K562 (cell line): Measurements from ENCODE around the gene KRTAP1-3. TPM values are rescaled to one million over a fixed set of nuclear protein-coding genes. Genes with fewer than 3 reads are reported as not detected.

Source experiments
- ATAC-seq: fragments of 200-7000 bp; cut with Tn5 transposase; 3 replicates; pipeline ENCODE4 v1.9.1; 2020; ENCODE audit warnings: moderate library complexity
- BruUV-seq: library from RNA; stranded (reverse); fragments of 400-500 nt; replicated peaks from 2 replicates; lab custom pipeline; 2021; lab: Mats Ljungman, UMichigan
- CTCF ChIA-PET: fragments of 300-600 bp; formaldehyde crosslinking; extraction: SDS; loops from one replicate; lab custom pipeline; 2021; ENCODE audit warnings: low intra/inter-chr PET ratio; lab: Yijun Ruan, JAX
- POLR2A ChIA-PET: fragments of 300-600, 350-650 bp; sonication (Branson Sonifier 250); formaldehyde crosslinking; extraction: SDS; loops from one replicate; lab custom pipeline; 2021; ENCODE audit warnings: antibody characterized with exemption, inconsistent platforms; lab: Yijun Ruan, JAX
- DNase-seq, 4 experiments: peaks; one replicate each; pipeline versions ENCODE4 v3.0.0 to v3.0.0-alpha.2; 2011 to 2018; ENCODE audit warnings: low spot score in 3 of 4, mixed read lengths in 3 of 4; ENCODE audit errors: extremely low read depth in 1 of 4
- FAIRE-seq: peaks from 2 replicates; lab custom pipeline; 2011; peaks lifted over from hg19 to GRCh38; lab: Jason Lieb, UNC
- H2AFZ ChIP-seq: 2 replicates; pipeline ENCODE4 v1.6.0; 2011; ENCODE audit warnings: low read depth, low read length, control low read depth, inconsistent platforms
- H3K27ac ChIP-seq: fragments of 200-600 bp; 3 replicates; pipeline ENCODE4 v1.8.0; 2011; ENCODE audit warnings: low read depth, mild to moderate bottlenecking, control low read depth, inconsistent platforms, low read length, moderate library complexity, mixed read lengths; ENCODE audit errors: extremely low read depth
- H3K27me3 ChIP-seq, 2 experiments: fragments of 300-600 bp in 1 of 2; 2 replicates in 1 of 2; 3 replicates in 1 of 2; pipeline versions ENCODE4 v1.6.0 to v1.8.0; 2011; ENCODE audit warnings: inconsistent platforms in 2 of 2, low read length in 2 of 2, mild to moderate bottlenecking in 1 of 2, mixed read lengths in 1 of 2, moderate library complexity in 1 of 2; ENCODE audit not compliant: control insufficient read depth in 2 of 2, insufficient read depth in 2 of 2
- H3K36me3 ChIP-seq: fragments of 300-600 bp; 3 replicates; pipeline ENCODE4 v1.8.0; 2011; ENCODE audit warnings: mild to moderate bottlenecking, low read length, inconsistent platforms; ENCODE audit not compliant: control insufficient read depth, insufficient read depth
- H3K4me1 ChIP-seq, 2 experiments: fragments of 200-600 bp in 1 of 2; replicated peaks in 1 of 2; 2 replicates in 1 of 2; 3 replicates in 1 of 2; pipeline versions ENCODE4 v1.5.1 to v1.8.0; 2011; ENCODE audit warnings: inconsistent platforms in 2 of 2, low read length in 2 of 2, mild to moderate bottlenecking in 1 of 2, mixed read lengths in 1 of 2, moderate library complexity in 1 of 2; ENCODE audit not compliant: control insufficient read depth in 2 of 2, insufficient read depth in 2 of 2
- H3K4me2 ChIP-seq: 2 replicates; pipeline ENCODE4 v1.6.1; 2011; ENCODE audit warnings: low read length, control low read depth, inconsistent platforms, mixed read lengths; ENCODE audit not compliant: insufficient read depth
- H3K4me3 ChIP-seq: fragments of 200-600 bp; sonication (generic), shearing (Covaris generic); 2 replicates; pipeline ENCODE4 v1.5.1; 2016; ENCODE audit warnings: control low read depth, inconsistent platforms
- H3K79me2 ChIP-seq: fragments of 200-600 bp; 3 replicates; pipeline ENCODE4 v1.8.0; 2011; ENCODE audit warnings: low read length, inconsistent platforms; ENCODE audit not compliant: control insufficient read depth, insufficient read depth
- H3K9ac ChIP-seq, 2 experiments: 2 replicates each; pipeline versions ENCODE4 v1.6.0 to v1.6.1; 2011; ENCODE audit warnings: low read depth in 2 of 2, low read length in 2 of 2, control low read depth in 1 of 2, inconsistent platforms in 1 of 2, mild to moderate bottlenecking in 1 of 2, mixed read lengths in 1 of 2; ENCODE audit not compliant: insufficient read depth in 1 of 2
- H3K9me1 ChIP-seq: one replicate; pipeline ENCODE4 v1.6.0; 2011; ENCODE audit warnings: inconsistent platforms, mild to moderate bottlenecking, low read length, moderate library complexity; ENCODE audit not compliant: control insufficient read depth, insufficient read depth
- H3K9me3 ChIP-seq: replicated peaks from 2 replicates; pipeline ENCODE4 v1.5.1; 2011; ENCODE audit warnings: low read depth, low read length, inconsistent platforms; ENCODE audit not compliant: control insufficient read depth, insufficient read depth
- H4K20me1 ChIP-seq: replicated peaks from 2 replicates; pipeline ENCODE4 v1.6.1; 2011; ENCODE audit warnings: low read length, inconsistent platforms, mixed read lengths; ENCODE audit not compliant: control insufficient read depth, insufficient read depth
- C11orf30 ChIP-seq: fragments of 450-650 bp; IDR thresholded peaks from 2 replicates; pipeline ENCODE4 v1.6.1; 2016; ENCODE audit warnings: low read depth, mild to moderate bottlenecking
- PBX2 ChIP-seq, 2 experiments: IDR thresholded peaks in 1 of 2; conservative IDR thresholded peaks in 1 of 2; 2 replicates each; pipeline ENCODE4 v1.6.1; 2016; ENCODE audit warnings: low read depth in 2 of 2, mild to moderate bottlenecking in 1 of 2, missing compliant biosample characterization in 1 of 2, missing genetic modification characterization in 1 of 2, moderate library complexity in 1 of 2
- WGBS: fragments of 100-300 bp; shearing (Covaris generic); methylation state at CpG from one replicate; pipeline ENCODE4 v1.1.6; 2016; ENCODE audit warnings: low coverage, mixed read lengths; ENCODE audit not compliant: insufficient coverage; ENCODE audit errors: missing lambda C conversion rate; 5-methylcytosine and 5-hydroxymethylcytosine counted together
- in situ Hi-C: fragments of 300-500 bp; cut with MboI; formaldehyde crosslinking; loops from 4 replicates; pipeline ENCODE4 v1.15.0; 2018; ENCODE audit warnings: inconsistent platforms, mixed read lengths
- intact Hi-C: fragments of 100-400 bp; cut with micrococcal nuclease; formaldehyde crosslinking; loops from 2 replicates; pipeline ENCODE4 v1.14.2; 2022
- polyA plus RNA-seq, 8 experiments: library from polyadenylated mRNA; depleted of rRNA in 4 of 8; stranded (reverse) in 5 of 8; unstranded in 3 of 8; fragments of >200 nt; fragmentation: Nextera tagmentation in 2 of 8; fragmentation: Illumina TruSeq in 1 of 8; extraction: Ambion mirVana in 2 of 8; extraction: Trizol in 1 of 8; gene quantifications; 2 replicates each; pipeline versions ENCODE4 v1.2.1 to v1.2.3, GENCODE V29; 2011 to 2014; ENCODE audit warnings: inconsistent platforms in 1 of 8, missing spikeins in 1 of 8
- total RNA-seq, 7 experiments: library from RNA; depleted of rRNA in 6 of 7; stranded (reverse); fragments of >200 nt in 6 of 7; fragmentation: Illumina TruSeq in 2 of 7; extraction: Trizol in 2 of 7; gene quantifications; 2 replicates each; pipeline versions ENCODE4 v1.2.1 to v1.2.3, GENCODE V29; 2011 to 2021; ENCODE audit warnings: low replicate concordance in 1 of 7

The KRTAP1-3 gene
- total and polyA plus RNA-seq, 9 of the 15 experiments (the other 6 are each of a cell fraction or from before 2014, with no cell fraction given), result not detected

DNA sequence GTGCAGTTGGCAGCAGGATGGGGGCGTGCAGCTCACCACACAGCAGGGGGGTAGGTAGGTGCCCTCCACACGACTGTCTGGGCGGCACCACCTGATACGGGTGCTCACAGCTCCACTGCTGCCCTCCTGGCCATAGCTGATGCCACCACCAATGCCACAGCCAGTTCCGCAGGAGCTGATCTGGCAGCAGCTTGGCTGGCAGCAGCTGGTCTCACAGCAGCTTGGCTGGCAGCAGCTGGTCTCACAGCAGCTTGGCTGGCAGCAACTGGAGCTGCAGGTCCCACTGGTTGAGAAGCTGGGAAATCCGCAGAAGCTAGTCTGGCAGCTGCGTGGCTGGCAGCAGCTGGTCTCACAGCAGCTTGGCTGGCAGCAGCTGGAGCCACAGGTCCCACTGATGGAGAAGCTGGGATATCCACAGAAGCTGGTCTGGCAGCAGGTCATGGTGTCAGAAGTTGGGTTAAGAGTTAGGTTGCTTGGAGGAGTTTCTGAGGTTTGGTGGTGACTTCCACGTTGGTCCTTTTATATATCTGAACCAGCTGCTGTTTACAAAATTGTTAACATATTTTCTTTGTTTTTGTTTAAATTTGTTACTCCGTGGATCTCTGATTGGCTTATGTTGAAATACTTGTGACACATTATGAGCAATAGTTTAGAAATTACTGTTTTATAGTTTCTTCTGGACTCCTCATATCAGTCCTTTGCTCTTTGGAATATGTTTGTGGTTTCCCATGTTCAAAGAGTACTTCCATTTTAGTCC, 7.8 kb downstream of the KRTAP1-3 start, which contains the start of gene KRTAP1-5:
Gene KRTAP1-5 (minus strand): TSS at position 494 of the 757 bp plus-strand sequence. CDS start 53 bp downstream, at position 441.
- FAIRE-seq, result no peak
- Histone ChIP-seq H3K9me3 (no peaks in the 10 kb centered on the region), H3K4me3 (no peak within 1 kb of the TSS), H3K4me1 (peaks cover 0 to 4% of the 10 kb centered on the region in 2 experiments; a peak in 1 of 5 replicates), H4K20me1 (no peaks in the 10 kb centered on the region), H3K36me3 (no peaks in the 10 kb centered on the region)
- in situ Hi-C loops (no loop called here), intact Hi-C loops (no loop called here)
- BruUV-seq, result no TSS peak
- 0% methylated on average over 8 of the region's 9 CpGs for WGBS
- ATAC-seq, result no peak
- TF ChIP-seq C11orf30 (no peak), PBX2 (CRISPR knock-in tag; IDR thresholded peaks at IDR 0.05; ENCODE audit: low read depth) (no peak), PBX2 (tag; conservative IDR thresholded peaks at IDR 0.05; ENCODE audit: low read depth) (no peak)
- TF ChIP-seq, all 486 proteins: peak for 0
- Histone ChIP-seq H3K27ac (no peak within 1 kb of the TSS), H3K4me2 (no peak within 1 kb of the TSS), H3K79me2 (no peaks in the 10 kb centered on the region), H3K9me1 (no peaks in the 10 kb centered on the region), H3K27me3 (peaks cover 0 to 15% of the 10 kb centered on the region in 2 experiments; a peak in 2 of 5 replicates), H2AFZ (no peak within 1 kb of the TSS), H3K9ac (no peak within 1 kb of the TSS)
- CTCF ChIA-PET, result no interaction called here
- POLR2A ChIA-PET, result no interaction called here
- DNase-seq, result no peak
